ENCODE data around the gene LNX2. TPM values are rescaled to one million over a fixed set of nuclear protein-coding genes. Genes with fewer than 3 reads are reported as not detected.

Gene LNX2
- total and polyA plus RNA-seq, 2 of the 4 experiments (the other 2 are of a cell fraction) = 3.1 to 7.2 TPM

DNA sequence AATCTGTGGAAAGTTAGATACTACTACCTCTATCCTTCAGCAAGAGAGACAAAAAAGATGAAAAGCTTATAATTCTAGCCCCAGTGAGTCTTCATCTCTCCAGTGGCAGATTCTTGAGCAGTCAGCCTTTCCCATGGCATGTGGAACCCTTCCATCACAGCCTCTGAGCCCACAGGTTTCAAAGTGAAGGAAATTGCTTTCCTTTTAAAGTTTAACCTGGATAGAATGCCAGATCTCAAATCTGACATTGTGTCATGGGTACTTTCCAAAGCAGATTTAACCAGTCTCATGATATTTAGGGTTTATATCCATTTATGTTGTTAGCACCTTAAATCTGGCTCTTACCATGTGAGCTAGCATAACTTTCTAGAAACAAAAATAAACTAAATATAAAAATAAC lies 40.7 kb upstream of the LNX2 start:
- no peaks in the 10 kb centered on the region for H3K27me3 ChIP-seq (ENCODE audit: control insufficient read depth, insufficient read depth, low read length)
- intact Hi-C loops (cut with micrococcal nuclease) (no loop called here), in situ Hi-C loops (cut with MboI; ENCODE audit: low sequenced_read_pairs) (no loop called here), dilution Hi-C loops (cut with HindIII; ENCODE audit: low sequenced_read_pairs, unreplicated experiment) (no loop called here)
- no peak overlapping the region for H4K8ac ChIP-seq (ENCODE audit: low read depth in 2 of 2, low read length in 2 of 2)
- H2BK15ac ChIP-seq (ENCODE audit: low read depth, low read length) = no peak overlapping the region
- H3K36me3 ChIP-seq (ENCODE audit: control insufficient read depth, insufficient read depth, low read length) = peaks cover 4% of the 10 kb centered on the region
- no peak overlapping the region for H2AFZ ChIP-seq (replicated peaks; ENCODE audit: low read length, poor library complexity)
- no peak overlapping the region for H2AK9ac ChIP-seq (replicated peaks; ENCODE audit: low read depth, low read length, poor library complexity)
- no peak for TF ChIP-seq POLR2A (IDR thresholded peaks at IDR 0.05; ENCODE audit: low read depth, low read length)
- TF ChIP-seq, protein P1, sequence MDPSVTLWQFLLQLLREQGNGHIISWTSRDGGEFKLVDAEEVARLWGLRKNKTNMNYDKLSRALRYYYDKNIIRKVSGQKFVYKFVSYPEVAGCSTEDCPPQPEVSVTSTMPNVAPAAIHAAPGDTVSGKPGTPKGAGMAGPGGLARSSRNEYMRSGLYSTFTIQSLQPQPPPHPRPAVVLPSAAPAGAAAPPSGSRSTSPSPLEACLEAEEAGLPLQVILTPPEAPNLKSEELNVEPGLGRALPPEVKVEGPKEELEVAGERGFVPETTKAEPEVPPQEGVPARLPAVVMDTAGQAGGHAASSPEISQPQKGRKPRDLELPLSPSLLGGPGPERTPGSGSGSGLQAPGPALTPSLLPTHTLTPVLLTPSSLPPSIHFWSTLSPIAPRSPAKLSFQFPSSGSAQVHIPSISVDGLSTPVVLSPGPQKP (IDR thresholded peaks at IDR 0.05; ENCODE audit: borderline replicate concordance, low read depth, low read length) = no peak
- no peak for TF ChIP-seq BHLHE40 (IDR thresholded peaks at IDR 0.05; ENCODE audit: low read depth, low read length)
- TF ChIP-seq MAFK (IDR thresholded peaks at IDR 0.05; ENCODE audit: low read depth, low read length) = no peak
- no peak for TF ChIP-seq CEBPB (IDR thresholded peaks at IDR 0.05; ENCODE audit: low read depth, low read length)
- TF ChIP-seq RFX5 (IDR thresholded peaks at IDR 0.05; ENCODE audit: low read depth, low read length) = no peak
- TF ChIP-seq, protein P2, sequence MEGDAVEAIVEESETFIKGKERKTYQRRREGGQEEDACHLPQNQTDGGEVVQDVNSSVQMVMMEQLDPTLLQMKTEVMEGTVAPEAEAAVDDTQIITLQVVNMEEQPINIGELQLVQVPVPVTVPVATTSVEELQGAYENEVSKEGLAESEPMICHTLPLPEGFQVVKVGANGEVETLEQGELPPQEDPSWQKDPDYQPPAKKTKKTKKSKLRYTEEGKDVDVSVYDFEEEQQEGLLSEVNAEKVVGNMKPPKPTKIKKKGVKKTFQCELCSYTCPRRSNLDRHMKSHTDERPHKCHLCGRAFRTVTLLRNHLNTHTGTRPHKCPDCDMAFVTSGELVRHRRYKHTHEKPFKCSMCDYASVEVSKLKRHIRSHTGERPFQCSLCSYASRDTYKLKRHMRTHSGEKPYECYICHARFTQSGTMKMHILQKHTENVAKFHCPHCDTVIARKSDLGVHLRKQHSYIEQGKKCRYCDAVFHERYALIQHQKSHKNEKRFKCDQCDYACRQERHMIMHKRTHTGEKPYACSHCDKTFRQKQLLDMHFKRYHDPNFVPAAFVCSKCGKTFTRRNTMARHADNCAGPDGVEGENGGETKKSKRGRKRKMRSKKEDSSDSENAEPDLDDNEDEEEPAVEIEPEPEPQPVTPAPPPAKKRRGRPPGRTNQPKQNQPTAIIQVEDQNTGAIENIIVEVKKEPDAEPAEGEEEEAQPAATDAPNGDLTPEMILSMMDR (conservative IDR thresholded peaks at IDR 0.05; ENCODE audit: low read depth, low read length) = no peak
- no peak for TF ChIP-seq RCOR1 (IDR thresholded peaks at IDR 0.05; ENCODE audit: insufficient replicate concordance, low read length)
- TF ChIP-seq CHD1 (IDR thresholded peaks at IDR 0.05; ENCODE audit: low read depth, low read length) = no peak
- TF ChIP-seq RAD21 (IDR thresholded peaks at IDR 0.05; ENCODE audit: low read length) = no peak
- no peak for TF ChIP-seq FOS (IDR thresholded peaks at IDR 0.05; ENCODE audit: low read depth, low read length)
- no peak for TF ChIP-seq NFE2L2 (IDR thresholded peaks at IDR 0.05; ENCODE audit: low read depth, low read length)
- TF ChIP-seq, protein P3, sequence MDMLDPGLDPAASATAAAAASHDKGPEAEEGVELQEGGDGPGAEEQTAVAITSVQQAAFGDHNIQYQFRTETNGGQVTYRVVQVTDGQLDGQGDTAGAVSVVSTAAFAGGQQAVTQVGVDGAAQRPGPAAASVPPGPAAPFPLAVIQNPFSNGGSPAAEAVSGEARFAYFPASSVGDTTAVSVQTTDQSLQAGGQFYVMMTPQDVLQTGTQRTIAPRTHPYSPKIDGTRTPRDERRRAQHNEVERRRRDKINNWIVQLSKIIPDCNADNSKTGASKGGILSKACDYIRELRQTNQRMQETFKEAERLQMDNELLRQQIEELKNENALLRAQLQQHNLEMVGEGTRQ (IDR thresholded peaks at IDR 0.05; ENCODE audit: low read depth, low read length) = no peak
- no peak for TF ChIP-seq SMC3 (IDR thresholded peaks at IDR 0.05; ENCODE audit: low read depth, low read length)
- no peaks in the 10 kb centered on the region for H3K9me3 ChIP-seq (ENCODE audit: control insufficient read depth, insufficient read depth, low read length)
- H2BK20ac ChIP-seq (ENCODE audit: low read depth, low read length) = no peak overlapping the region
- ChIA-PET CTCF (no interaction called here), POLR2A (ENCODE audit: unreplicated experiment) (no interaction called here)
- H3K56ac ChIP-seq (ENCODE audit: extremely low read depth, insufficient read depth, low read length) = no peak overlapping the region
- DNase-seq (no peak), ATAC-seq (ENCODE audit: low read depth) (no peak)
- peaks cover 5% of the 10 kb centered on the region for H3K4me1 ChIP-seq (ENCODE audit: control insufficient read depth, insufficient read depth, low read length)
- H3K4ac ChIP-seq (ENCODE audit: low read depth, low read length) = no peak overlapping the region
- H4K91ac ChIP-seq (ENCODE audit: insufficient read depth, low read depth, low read length) = no peak overlapping the region
- H4K5ac ChIP-seq (ENCODE audit: low read depth, low read length) = no peak overlapping the region
- H3K4me2 ChIP-seq (ENCODE audit: low read depth, low read length) = no peak overlapping the region
- H2BK120ac ChIP-seq (ENCODE audit: low read depth, low read length) = no peak overlapping the region
- no peak overlapping the region for H3K9ac ChIP-seq (ENCODE audit: low read depth, low read length)
- H4K20me1 ChIP-seq (ENCODE audit: insufficient read depth, low read length) = no peaks in the 10 kb centered on the region; the same call in 1 of the 2 replicates
- peaks cover 10% of the 10 kb centered on the region; the same call in 1 of the 2 replicates for H3K9me1 ChIP-seq (ENCODE audit: insufficient read depth, low read length)
- H3K23ac ChIP-seq (ENCODE audit: low read depth, low read length) = no peak overlapping the region
- no peak overlapping the region for H3K4me3 ChIP-seq (ENCODE audit: insufficient read depth, low read depth, low read length)
- H3K14ac ChIP-seq (replicated peaks; ENCODE audit: low read depth, low read length) = no peak overlapping the region
- BruUV-seq (replicated peaks) = no TSS peak
- no peak overlapping the region for H2BK5ac ChIP-seq (ENCODE audit: low read depth, low read length, poor library complexity, severe bottlenecking)
- no peak overlapping the region for H3K27ac ChIP-seq (ENCODE audit: insufficient read depth, low read length)
- no peak overlapping the region for H3K18ac ChIP-seq (ENCODE audit: low read depth, low read length)
- H2AK5ac ChIP-seq (ENCODE audit: low read depth, low read length) = no peak overlapping the region
- H3K79me1 ChIP-seq (ENCODE audit: low read depth in 1 of 2, low read length in 2 of 2) = peaks cover 28 to 40% of the 10 kb centered on the region in 2 experiments
